ENCODE measurements around the gene PEX10.

PEX10 gene

GRCh38 chr1:2372551-2373490 lies 39.5 kb downstream of the PEX10 start:
- no peak for DNase-seq

GRCh38 chr1:2368053-2368744 lies 44.2 kb downstream of the PEX10 start:
- no peak for DNase-seq

GRCh38 chr1:2363847-2364513 lies 48.4 kb downstream of the PEX10 start:
- DNase-seq: no peak

GRCh38 chr1:2360588-2361364 lies 51.6 kb downstream of the PEX10 start:
- no peak for DNase-seq

- no peak for DNase-seq
Measured at GRCh38 chr1:2358651-2359640, 53.4 kb downstream of the PEX10 start.

GRCh38 chr1:2358072-2358471 lies 54.3 kb downstream of the PEX10 start:
- DNase-seq: no peak

GRCh38 chr1:2356911-2357845 lies 55.2 kb downstream of the PEX10 start:
- no peak for DNase-seq

- no peak for DNase-seq
Measured at GRCh38 chr1:2356401-2356800, 56.0 kb downstream of the PEX10 start.

- no peak for DNase-seq
Measured at GRCh38 chr1:2355373-2356261, 56.7 kb downstream of the PEX10 start.

- DNase-seq: no peak
Measured at GRCh38 chr1:2354511-2355372, 57.6 kb downstream of the PEX10 start.
